Endodermal cell (in vitro differentiated cells): Measurements from ENCODE around the gene LCA5L. TPM values are rescaled to one million over a fixed set of nuclear protein-coding genes. Genes with fewer than 3 reads are reported as not detected.

ENCODE experiments used
- DNase-seq: peaks from one replicate; pipeline ENCODE4 v3.0.0-alpha.2; 2017
- H3K27ac ChIP-seq: 2 replicates; pipeline ENCODE4 v1.5.1; 2013; ENCODE audit warnings: mild to moderate bottlenecking, low read depth, low read length, moderate library complexity
- H3K27me3 ChIP-seq: 2 replicates; pipeline ENCODE4 v1.6.1; 2013; ENCODE audit warnings: mild to moderate bottlenecking, low read length, moderate library complexity; ENCODE audit not compliant: insufficient read depth, control insufficient read depth, poor library complexity, severe bottlenecking
- H3K36me3 ChIP-seq: 2 replicates; pipeline ENCODE4 v1.7.0; 2013; ENCODE audit warnings: mild to moderate bottlenecking, low read length, moderate library complexity; ENCODE audit not compliant: control insufficient read depth, insufficient read depth
- H3K4me1 ChIP-seq: one replicate; pipeline ENCODE4 v1.7.0; 2013; ENCODE audit warnings: low read length; ENCODE audit not compliant: control insufficient read depth, insufficient read depth
- H3K4me3 ChIP-seq: 2 replicates; pipeline ENCODE4 v1.5.1; 2013; ENCODE audit warnings: mild to moderate bottlenecking, low read length, moderate library complexity
- H3K9ac ChIP-seq: 2 replicates; pipeline ENCODE4 v1.6.1; 2013; ENCODE audit warnings: mild to moderate bottlenecking, low read length, moderate library complexity; ENCODE audit not compliant: poor library complexity, severe bottlenecking; ENCODE audit errors: extremely low read depth
- H3K9me3 ChIP-seq: 2 replicates; pipeline ENCODE4 v1.6.1; 2013; ENCODE audit warnings: mild to moderate bottlenecking, low read length, moderate library complexity; ENCODE audit not compliant: control insufficient read depth
- H3K27ac Mint-ChIP-seq: 2 replicates; pipeline ENCODE4 v1.8.0; 2020; ENCODE audit warnings: mixed read lengths
- H3K27me3 Mint-ChIP-seq: 2 replicates; pipeline ENCODE4 v1.8.0; 2021; ENCODE audit warnings: mild to moderate bottlenecking, mixed read lengths; ENCODE audit not compliant: insufficient read depth
- H3K36me3 Mint-ChIP-seq: 2 replicates; pipeline ENCODE4 v1.8.0; 2020; ENCODE audit warnings: low read depth, mixed read lengths
- H3K4me1 Mint-ChIP-seq: 2 replicates; pipeline ENCODE4 v1.8.0; 2020; ENCODE audit warnings: mixed read lengths
- H3K4me3 Mint-ChIP-seq: 2 replicates; pipeline ENCODE4 v1.8.0; 2020; ENCODE audit warnings: mild to moderate bottlenecking, moderate library complexity, mixed read lengths
- H3K9me3 Mint-ChIP-seq: 2 replicates; pipeline ENCODE4 v1.8.0; 2020; ENCODE audit warnings: mild to moderate bottlenecking, mixed read lengths
- WGBS, 2 experiments: methylation state at CpG; one replicate each; pipeline versions ENCODE4 v1.1.5 to v1.1.7; 2013; ENCODE audit warnings: missing lambda C conversion rate in 2 of 2, mixed read lengths in 1 of 2; ENCODE audit not compliant: insufficient coverage in 1 of 2, insufficient read length in 1 of 2; 5-methylcytosine and 5-hydroxymethylcytosine counted together
- total RNA-seq, 2 donors: library from RNA; stranded (reverse); fragmentation: NEBNext Ultra II Directional in 1 of 2; extraction: Animal tissue kit (Norgen Biotek cat#: 25700) in 1 of 2; gene quantifications; 2 replicates in 1 of 2; 3 replicates in 1 of 2; pipeline ENCODE4 v1.2.1, GENCODE V29; 2021
- TF ChIP-seq, protein P1 (sequence below): fragments of 200-600 bp; sonication (generic); conservative IDR thresholded peaks from 2 replicates; pipeline ENCODE4 v1.5.0; 2021; ENCODE audit warnings: antibody characterized with exemption, mild to moderate bottlenecking

LCA5L gene
- total RNA-seq, 2 donors from 2014 or later = 2.4 to 3.6 TPM

GRCh38 chr21:39461419-39461818, 15.8 kb upstream of the LCA5L start:
- Histone ChIP-seq H3K4me3 (no peak overlapping the region), H3K27ac (no peak overlapping the region), H3K4me1 (no peaks in the 10 kb centered on the region), H3K9ac (no peak overlapping the region), H3K36me3 (no peaks in the 10 kb centered on the region), H3K9me3 (no peaks in the 10 kb centered on the region), H3K27me3 (no peaks in the 10 kb centered on the region)
- Mint-ChIP-seq H3K9me3 (no peaks in the 10 kb centered on the region), H3K36me3 (peaks cover 12% of the 10 kb centered on the region), H3K4me1 (no peaks in the 10 kb centered on the region), H3K27me3 (no peaks in the 10 kb centered on the region), H3K4me3 (no peak overlapping the region), H3K27ac (no peak overlapping the region)
- DNase-seq = no peak
- TF ChIP-seq, protein P1, sequence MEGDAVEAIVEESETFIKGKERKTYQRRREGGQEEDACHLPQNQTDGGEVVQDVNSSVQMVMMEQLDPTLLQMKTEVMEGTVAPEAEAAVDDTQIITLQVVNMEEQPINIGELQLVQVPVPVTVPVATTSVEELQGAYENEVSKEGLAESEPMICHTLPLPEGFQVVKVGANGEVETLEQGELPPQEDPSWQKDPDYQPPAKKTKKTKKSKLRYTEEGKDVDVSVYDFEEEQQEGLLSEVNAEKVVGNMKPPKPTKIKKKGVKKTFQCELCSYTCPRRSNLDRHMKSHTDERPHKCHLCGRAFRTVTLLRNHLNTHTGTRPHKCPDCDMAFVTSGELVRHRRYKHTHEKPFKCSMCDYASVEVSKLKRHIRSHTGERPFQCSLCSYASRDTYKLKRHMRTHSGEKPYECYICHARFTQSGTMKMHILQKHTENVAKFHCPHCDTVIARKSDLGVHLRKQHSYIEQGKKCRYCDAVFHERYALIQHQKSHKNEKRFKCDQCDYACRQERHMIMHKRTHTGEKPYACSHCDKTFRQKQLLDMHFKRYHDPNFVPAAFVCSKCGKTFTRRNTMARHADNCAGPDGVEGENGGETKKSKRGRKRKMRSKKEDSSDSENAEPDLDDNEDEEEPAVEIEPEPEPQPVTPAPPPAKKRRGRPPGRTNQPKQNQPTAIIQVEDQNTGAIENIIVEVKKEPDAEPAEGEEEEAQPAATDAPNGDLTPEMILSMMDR = no peak
- WGBS, 2 experiments = 91 to 93% methylated on average over 3 of the region's 3 CpGs

DNA sequence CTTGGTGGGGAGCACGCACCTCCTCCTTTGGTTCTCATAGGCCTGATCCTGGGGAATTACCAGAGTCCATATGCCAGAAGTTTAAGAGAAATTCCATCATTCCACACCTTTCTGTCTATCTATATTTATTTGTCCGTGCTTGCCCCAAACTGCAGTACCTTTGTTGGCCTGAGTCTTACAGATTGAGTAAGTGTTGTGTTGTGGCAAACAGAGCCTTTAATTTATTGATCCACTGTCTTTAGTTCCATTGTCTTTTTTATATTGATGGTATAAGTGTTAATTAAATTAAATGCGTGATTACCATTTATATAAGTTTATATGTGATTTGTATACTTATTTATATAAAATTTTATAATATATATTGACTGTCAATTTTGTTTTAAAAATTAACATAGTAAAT, 11.1 kb upstream of the LCA5L start:
- Histone ChIP-seq H3K9ac (no peak overlapping the region), H3K27ac (no peak overlapping the region), H3K4me1 (peaks cover 9% of the 10 kb centered on the region), H3K36me3 (no peaks in the 10 kb centered on the region), H3K4me3 (no peak overlapping the region), H3K27me3 (no peaks in the 10 kb centered on the region), H3K9me3 (no peaks in the 10 kb centered on the region)
- H3K4me1 Mint-ChIP-seq = peaks cover 21% of the 10 kb centered on the region
- DNase-seq = no peak
- TF ChIP-seq, protein P1 = peak; percentile 71
- H3K36me3 Mint-ChIP-seq = no peaks in the 10 kb centered on the region
- H3K9me3 Mint-ChIP-seq = no peaks in the 10 kb centered on the region
- no peak overlapping the region for H3K27ac Mint-ChIP-seq
- H3K4me3 Mint-ChIP-seq = no peak overlapping the region
- no peaks in the 10 kb centered on the region for H3K27me3 Mint-ChIP-seq
- 86 to 91% methylated on average over 1 to 2 of the region's 3 CpGs for WGBS, 2 experiments

GRCh38 chr21:39454949-39455668, 9.5 kb upstream of the LCA5L start:
- H3K4me3 Mint-ChIP-seq = no peak overlapping the region
- H3K36me3 Mint-ChIP-seq = no peaks in the 10 kb centered on the region
- Histone ChIP-seq H3K36me3 (no peaks in the 10 kb centered on the region), H3K4me1 (peaks cover 11% of the 10 kb centered on the region), H3K27me3 (no peaks in the 10 kb centered on the region), H3K9ac (no peak overlapping the region), H3K9me3 (no peaks in the 10 kb centered on the region), H3K27ac (no peak overlapping the region), H3K4me3 (no peak overlapping the region)
- no peaks in the 10 kb centered on the region for H3K27me3 Mint-ChIP-seq
- TF ChIP-seq, protein P1 = no peak
- peaks cover 35% of the 10 kb centered on the region for H3K4me1 Mint-ChIP-seq
- 75 to 100% methylated on average over 4 to 6 of the region's 6 CpGs for WGBS, 2 experiments
- H3K27ac Mint-ChIP-seq = peak overlapping the region; percentile 13
- no peaks in the 10 kb centered on the region for H3K9me3 Mint-ChIP-seq
- DNase-seq = no peak
